GM12892 (cell line): ENCODE results near the gene SKIL.

Experiments used
- POLR2A ChIP-seq: IDR thresholded peaks from 2 replicates; pipeline ENCODE4 v1.6.1; 2011; ENCODE audit warnings: low read depth, low read length, control low read depth
- POLR2AphosphoS5 ChIP-seq: IDR thresholded peaks from 2 replicates; pipeline ENCODE4 v1.6.1; 2011; ENCODE audit warnings: low read depth, low read length, control low read depth

GRCh38 chr3:170322566-170323269, 34.8 kb upstream of the SKIL start:
- TF ChIP-seq POLR2AphosphoS5: no peak
- no peak for TF ChIP-seq POLR2A
